GM13977 (cell line): ENCODE data around the gene PAQR7.

Source experiments
- DNase-seq: peaks from one replicate; pipeline ENCODE4 v3.0.0; 2012; ENCODE audit warnings: low spot score
- in situ Hi-C: fragments of 300-500 bp; cut with MboI; formaldehyde crosslinking; loops from one replicate; pipeline ENCODE4 v1.12.0; 2022; ENCODE audit warnings: low sequenced_read_pairs, low pct_unique_long_range_greater_than_20kb, mixed read lengths, inconsistent platforms; ENCODE audit not compliant: unreplicated experiment
- TF ChIP-seq, protein P1 (sequence below): IDR thresholded peaks from 2 replicates; pipeline ENCODE4 v1.5.1; 2012; ENCODE audit warnings: mild to moderate bottlenecking, control low read depth; ENCODE audit not compliant: insufficient read depth; ENCODE audit errors: extremely low read depth, missing control alignments

PAQR7 gene

DNA sequence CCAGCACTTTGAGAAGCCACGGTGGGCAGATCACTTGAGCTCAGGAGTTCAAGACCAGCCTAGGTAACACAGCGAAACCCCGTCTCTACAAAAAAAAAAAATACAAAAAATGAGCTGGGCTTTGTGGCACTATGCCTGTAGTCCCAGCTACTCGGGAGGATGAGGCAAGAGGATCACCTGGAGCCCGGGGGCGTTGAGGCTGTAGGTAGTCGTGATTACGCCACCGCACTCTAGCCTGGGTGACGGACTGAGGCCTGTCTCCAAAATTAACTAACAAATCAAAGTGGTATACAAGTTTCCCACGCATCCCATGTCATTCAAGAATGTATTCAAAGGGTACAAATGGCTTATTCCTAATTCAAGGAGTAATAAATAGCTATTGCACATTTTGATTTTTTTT is 18.7 kb downstream of the PAQR7 start:
- in situ Hi-C loops, result no loop called here
- TF ChIP-seq, protein P1, sequence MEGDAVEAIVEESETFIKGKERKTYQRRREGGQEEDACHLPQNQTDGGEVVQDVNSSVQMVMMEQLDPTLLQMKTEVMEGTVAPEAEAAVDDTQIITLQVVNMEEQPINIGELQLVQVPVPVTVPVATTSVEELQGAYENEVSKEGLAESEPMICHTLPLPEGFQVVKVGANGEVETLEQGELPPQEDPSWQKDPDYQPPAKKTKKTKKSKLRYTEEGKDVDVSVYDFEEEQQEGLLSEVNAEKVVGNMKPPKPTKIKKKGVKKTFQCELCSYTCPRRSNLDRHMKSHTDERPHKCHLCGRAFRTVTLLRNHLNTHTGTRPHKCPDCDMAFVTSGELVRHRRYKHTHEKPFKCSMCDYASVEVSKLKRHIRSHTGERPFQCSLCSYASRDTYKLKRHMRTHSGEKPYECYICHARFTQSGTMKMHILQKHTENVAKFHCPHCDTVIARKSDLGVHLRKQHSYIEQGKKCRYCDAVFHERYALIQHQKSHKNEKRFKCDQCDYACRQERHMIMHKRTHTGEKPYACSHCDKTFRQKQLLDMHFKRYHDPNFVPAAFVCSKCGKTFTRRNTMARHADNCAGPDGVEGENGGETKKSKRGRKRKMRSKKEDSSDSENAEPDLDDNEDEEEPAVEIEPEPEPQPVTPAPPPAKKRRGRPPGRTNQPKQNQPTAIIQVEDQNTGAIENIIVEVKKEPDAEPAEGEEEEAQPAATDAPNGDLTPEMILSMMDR, result no peak
- DNase-seq, result no peak

DNA sequence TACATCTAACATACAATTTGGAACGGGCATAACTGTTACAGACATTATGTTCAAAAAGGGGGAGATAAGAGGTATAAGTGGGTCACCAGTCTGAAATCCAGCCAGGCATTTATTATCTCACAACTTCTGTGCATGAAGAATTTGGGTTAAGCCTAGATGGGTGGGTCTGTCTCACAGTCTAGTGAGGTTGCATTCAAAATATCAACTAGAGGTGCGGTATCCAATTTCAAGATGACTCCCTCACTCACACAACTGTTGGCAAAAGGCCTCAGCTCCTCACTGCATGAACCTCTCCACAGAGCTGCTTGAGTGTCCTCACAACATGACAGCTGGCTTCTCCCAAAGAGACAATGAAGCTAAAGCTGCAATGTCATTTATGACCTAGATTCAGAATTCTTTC is 21.0 kb downstream of the PAQR7 start:
- TF ChIP-seq, protein P1, result no peak
- DNase-seq, result no peak
- in situ Hi-C loops, result no loop called here

DNA sequence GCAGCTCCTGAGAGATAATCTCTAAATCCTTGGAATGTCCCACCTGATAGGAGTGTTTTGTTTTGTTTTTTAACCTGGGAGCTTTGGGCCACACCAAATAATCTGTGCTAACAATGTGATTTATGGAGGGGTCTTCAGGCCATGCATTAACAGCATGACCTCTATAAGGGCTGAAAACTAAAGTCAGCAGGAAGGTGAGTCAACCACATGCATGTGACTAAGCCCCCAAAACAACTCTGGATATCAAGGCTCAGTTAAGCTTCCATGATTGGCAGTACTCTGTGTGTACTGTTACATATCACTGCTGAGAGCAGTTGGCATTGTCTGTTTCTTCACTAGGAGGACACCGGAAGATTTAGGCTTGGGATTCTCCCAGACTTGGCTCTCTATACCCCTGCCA is 27.0 kb downstream of the PAQR7 start:
- TF ChIP-seq, protein P1, result no peak
- in situ Hi-C loops, result no loop called here
- DNase-seq, result no peak

DNA sequence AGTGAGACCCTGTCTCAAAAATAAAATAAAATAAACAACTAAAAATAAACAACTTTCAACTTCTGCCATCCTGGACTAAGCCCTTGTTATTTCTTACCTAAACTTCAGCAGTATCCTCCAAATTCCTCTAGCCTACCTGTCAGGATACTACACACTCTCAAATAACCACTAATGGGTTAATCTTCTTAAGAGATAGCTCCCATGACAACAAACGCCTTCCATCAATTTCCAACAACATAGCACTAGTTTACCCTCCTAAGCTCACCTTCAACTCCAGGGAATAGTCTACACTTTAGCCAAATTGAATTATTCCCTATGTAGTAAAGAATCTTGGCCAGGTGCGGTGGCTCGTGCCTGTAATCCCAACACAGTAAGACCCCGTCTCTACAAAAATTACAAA is 27.6 kb downstream of the PAQR7 start:
- in situ Hi-C loops, result no loop called here
- DNase-seq, result no peak
- TF ChIP-seq, protein P1, result no peak

DNA sequence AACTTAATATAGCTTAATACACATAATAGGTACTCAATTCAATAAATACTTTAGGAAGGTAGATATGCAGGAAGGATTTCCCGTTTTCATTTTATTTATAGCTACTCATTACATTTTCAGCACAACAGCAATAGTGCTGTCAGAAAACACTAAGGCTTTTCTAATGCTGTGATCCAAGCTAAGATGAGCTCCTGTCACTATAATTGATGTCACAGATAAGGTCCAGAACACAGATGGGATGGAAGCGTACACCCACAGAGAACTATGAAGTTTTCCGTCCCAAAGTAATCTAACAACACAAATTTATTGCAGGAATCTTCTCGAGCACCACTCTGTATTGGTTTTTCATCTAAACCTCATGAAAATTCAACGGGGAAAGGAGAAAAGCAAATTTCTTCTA is 29.8 kb downstream of the PAQR7 start:
- DNase-seq, result no peak
- TF ChIP-seq, protein P1, result no peak
- in situ Hi-C loops, result no loop called here

DNA sequence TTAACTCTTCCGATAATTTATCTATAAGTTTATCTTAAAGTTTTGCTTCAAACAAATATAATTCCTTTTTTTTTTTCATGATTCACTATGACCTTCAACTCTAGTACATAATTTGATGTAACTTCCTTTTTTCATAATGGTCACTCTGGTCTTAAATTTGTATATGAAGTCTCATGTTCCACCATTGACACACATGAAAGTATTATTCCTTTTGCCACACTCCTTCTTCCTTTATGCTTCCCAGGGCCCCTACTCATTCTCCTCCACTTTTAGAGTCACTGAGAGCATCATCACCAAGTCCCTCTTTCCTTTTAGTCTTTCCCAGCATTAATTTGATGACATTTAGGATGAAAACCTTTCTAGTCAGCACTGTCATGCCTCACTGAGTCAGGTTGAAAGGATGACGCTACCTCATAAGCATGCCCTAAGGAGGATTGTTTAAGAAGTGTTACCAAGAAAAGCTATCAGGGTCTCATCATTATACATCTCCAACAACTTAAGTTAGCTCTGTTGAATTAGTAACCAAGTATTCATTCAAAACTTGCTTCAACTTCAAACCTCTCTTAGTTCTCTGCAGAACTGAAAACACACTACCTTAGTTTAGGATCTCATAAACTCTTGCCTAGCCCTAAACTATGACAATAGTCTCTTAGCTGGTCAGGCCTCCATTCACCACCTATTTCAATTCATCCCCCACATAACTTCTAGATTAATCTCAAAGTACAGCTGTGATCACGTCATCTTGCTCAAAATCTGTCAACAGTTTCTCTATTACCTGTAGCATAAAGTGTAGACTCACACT is 30.8 kb downstream of the PAQR7 start:
- TF ChIP-seq, protein P1, result no peak
- DNase-seq, result peak; percentile 23
- in situ Hi-C loops, result no loop called here
